Frontal cortex (tissue), 4 donors: ENCODE data around the gene NF1. TPM values are rescaled to one million over a fixed set of nuclear protein-coding genes. Genes with fewer than 3 reads are reported as not detected.
"Not testable (repeated sequence)": the region's sequence is repeated elsewhere in the genome, so short reads cannot be mapped to it uniquely, and the experiment has no call there.

Experiments used
- DNase-seq, 2 donors: peaks; one replicate each; pipeline ENCODE4 v3.0.0; 2012; ENCODE audit warnings: low spot score in 2 of 2
- FAIRE-seq: peaks from 2 replicates; lab custom pipeline; 2012; peaks lifted over from hg19 to GRCh38; lab: Jason Lieb, UNC
- total RNA-seq: library from RNA; depleted of rRNA; stranded (reverse); fragments of >200 nt; gene quantifications from one replicate; pipeline ENCODE4 v1.2.3, GENCODE V29; 2014
- donor health status: control.
- donor health status: control.
- donor health status: control.

NF1 gene
- 96.6 TPM for total RNA-seq

- FAIRE-seq = no peak
Measured at GRCh38 chr17:31094600-31095235, at the start of gene NF1. TSS of gene NF1 (plus strand) at chr17:31094977. CDS start at chr17:31095310, 333 bp downstream.

GRCh38 chr17:31046856-31047425 is 47.8 kb upstream of the NF1 start:
- FAIRE-seq, DNase-seq: not testable (repeated sequence)

More at GRCh38 chr17:31094600-31095235, at the start of gene NF1:
- DNase-seq = peak; percentile 94 to 98

- DNase-seq (no peak), FAIRE-seq (no peak)
Measured at GRCh38 chr17:31048142-31048541, 46.6 kb upstream of the NF1 start.

DNA sequence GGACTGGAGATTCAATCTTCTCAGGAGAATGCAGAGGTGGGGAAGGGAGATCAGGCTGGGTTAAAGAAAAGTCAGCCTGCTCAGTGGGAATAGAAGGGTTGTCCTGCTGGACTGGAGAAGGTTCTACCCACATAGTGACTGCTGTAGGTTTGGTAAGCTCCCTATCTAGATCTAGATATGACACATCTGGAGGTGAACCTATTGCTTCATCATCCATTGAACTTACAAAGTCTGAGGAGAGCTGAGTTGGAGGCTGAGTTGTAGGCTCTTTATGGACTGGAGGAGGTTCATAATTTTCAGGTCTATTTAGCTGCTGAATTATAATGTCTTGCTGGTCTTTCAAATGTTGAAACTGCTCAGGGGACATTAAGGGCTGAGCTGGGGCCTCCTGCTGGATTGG is 46.0 kb upstream of the NF1 start:
- DNase-seq (no peak), FAIRE-seq (no peak)

DNA sequence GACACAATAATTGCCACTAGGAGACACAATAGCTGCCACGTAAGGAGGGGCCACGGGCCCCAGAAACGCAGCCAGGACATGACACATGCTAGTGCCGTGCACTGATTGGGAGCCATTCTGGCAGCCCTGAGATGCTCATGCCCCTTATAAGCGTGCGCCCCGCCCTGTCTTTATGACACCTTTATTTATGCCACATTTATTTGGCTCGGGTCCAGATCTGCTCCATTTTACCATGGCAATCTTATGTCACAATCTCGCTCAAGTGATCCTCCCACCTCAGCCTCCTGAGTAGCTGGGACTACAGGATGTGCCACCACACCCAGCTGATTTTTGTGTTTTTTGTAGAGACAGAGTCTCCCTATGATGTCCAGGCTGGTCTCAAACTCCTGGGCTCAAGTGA is 43.8 kb upstream of the NF1 start:
- DNase-seq (no peak), FAIRE-seq (no peak)

- no peak for DNase-seq
Measured at GRCh38 chr17:31051506-31051905, 43.3 kb upstream of the NF1 start.

DNA sequence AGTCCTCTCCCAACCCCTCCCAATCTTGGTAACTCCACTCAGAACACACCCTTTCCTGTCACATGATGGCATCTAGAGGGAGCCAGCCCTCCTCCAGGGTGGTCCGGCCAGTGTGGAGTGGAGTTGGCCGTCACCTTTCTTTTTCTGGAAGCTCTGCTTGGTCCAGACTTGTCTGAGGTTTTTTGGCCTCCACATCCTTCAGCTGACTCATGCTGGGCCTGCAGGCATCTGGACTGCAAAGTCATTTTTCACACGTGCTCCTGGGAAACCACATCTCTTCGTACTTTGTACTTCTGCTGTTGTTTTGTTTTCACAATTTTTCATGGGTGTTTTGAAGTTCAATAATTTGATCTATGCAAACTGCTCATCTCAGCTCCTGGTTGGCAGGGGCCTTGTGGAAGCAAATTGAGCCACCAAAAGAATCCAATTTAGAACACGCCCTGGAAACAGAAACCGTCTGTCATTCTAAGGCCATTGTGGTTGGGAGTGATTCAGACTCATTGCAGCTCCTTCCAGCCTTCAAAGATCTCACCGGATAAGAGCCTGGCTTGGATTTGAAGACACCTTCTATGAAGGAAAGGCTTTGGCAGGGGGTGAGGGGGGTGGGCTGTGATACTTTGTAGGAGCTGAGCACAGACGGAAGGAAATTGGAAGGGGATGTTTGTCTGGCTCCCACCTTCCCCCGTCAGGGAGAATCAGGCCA is 42.4 kb upstream of the NF1 start:
- DNase-seq (no peak), FAIRE-seq (no peak)

More at GRCh38 chr17:31051506-31051905, 43.3 kb upstream of the NF1 start:
- FAIRE-seq = no peak

- FAIRE-seq (no peak), DNase-seq (no peak)
Measured at GRCh38 chr17:31053071-31053470, 41.7 kb upstream of the NF1 start.

DNA sequence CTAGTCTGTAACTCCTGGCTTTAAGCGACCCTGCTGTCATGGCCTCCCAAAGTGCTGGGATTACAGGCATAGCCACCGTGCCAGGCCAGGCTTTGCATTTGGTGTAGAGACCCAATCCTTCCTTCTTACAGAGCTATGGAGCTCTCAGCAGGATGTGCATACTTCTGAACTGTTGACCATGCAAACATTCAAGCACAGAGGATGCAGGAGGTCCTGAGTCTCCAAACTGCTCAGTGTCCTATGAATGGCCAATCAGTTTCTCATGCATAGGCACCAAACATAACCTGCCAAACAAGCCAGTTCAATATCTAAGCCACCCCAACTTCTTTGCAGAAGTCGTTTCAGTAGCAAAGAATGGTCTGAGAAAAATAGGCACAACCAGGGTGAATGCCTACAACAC is 40.0 kb upstream of the NF1 start:
- DNase-seq = no peak
- no peak for FAIRE-seq

DNA sequence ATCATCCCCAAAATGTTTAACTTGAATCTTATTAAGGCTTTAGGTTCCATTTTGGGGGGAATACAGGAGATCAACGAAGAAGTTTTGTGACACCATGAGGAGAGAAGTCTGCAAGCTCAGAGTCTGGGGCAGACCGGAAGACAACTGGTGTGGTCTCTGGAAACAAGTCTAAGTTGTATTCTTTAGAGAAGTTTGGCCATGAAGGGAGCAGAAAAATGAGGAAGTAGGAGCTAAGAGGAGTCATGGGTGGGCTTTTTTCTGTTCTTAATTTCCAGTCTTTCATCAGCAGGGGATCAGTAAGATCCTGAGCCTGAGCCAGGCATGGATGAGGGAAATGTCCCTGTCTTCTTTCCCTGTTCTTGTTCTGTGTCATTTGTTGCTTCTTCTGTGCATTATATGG is 35.8 kb upstream of the NF1 start:
- DNase-seq = no peak
- FAIRE-seq = no peak

- FAIRE-seq (no peak), DNase-seq (no peak)
Measured at GRCh38 chr17:31060791-31061550, 33.8 kb upstream of the NF1 start.

- DNase-seq (no peak), FAIRE-seq (no peak)
Measured at GRCh38 chr17:31061678-31062077, 33.1 kb upstream of the NF1 start.

DNA sequence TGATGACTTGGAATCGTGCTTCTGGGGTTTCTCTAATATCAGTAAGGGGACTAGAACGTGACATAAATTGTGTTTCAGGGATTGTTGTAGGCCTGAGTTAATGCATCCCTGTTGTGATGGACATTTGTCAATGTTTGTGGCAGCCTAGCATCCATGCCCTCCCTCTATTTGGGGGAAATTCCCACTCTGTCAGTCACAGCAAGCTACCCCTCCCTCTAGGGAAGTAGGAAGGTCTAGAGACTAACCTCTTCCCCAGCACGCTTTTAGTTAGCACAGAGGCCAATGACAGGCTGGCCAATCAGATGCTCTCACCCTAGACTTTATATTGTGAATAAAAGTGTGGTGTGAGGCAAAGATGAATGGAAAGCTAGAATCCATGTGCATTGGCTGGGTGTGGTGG is 32.4 kb upstream of the NF1 start:
- no peak for FAIRE-seq
- no peak for DNase-seq

GRCh38 chr17:31064707-31065106 is 30.1 kb upstream of the NF1 start:
- DNase-seq = no peak
- no peak for FAIRE-seq

GRCh38 chr17:31067691-31068184 is 27.0 kb upstream of the NF1 start:
- DNase-seq (no peak), FAIRE-seq (no peak)

DNA sequence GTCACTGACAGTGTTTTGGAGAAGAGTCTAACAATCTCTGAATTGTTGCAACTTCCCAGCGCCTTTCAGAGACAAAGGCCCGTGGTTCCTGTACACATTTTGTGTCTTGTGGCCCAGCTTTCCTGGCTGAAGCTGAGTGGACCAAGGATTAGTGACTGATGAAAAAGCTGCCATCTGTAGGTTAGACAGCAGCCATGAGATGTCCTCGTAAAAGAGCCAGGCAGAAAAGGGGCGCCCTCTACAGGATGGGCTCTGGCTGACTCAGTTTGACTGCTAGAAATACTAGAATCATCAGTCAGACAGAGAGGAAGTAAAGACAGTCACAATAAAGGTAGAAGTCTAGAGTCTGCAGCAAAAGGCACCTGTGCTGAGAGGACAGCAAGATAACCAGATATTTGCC is 26.5 kb upstream of the NF1 start:
- DNase-seq = no peak
- FAIRE-seq = no peak

- DNase-seq (no peak), FAIRE-seq (no peak)
Measured at GRCh38 chr17:31072186-31072585, 22.6 kb upstream of the NF1 start.

DNA sequence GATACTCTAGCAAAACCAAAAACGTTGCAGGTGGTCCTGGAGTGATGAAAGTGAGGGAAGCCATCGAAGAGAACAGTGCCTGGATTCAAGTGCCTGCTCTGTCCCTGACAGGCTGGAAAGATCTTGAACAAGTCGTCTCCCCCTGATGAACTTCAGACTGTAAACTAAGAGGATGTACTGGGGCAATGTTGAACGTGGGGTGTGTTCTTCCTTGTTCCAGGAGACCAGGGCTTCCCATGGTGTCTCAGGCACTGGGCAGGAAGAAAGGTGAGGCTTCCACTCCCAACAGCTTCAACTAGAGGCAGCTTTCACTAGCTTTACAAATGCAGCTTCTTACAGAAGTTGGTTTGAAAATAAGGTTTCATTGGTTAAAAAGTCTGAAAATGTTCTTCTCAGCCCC is 21.4 kb upstream of the NF1 start:
- DNase-seq (no peak), FAIRE-seq (no peak)

- FAIRE-seq (no peak), DNase-seq (no peak)
Measured at GRCh38 chr17:31074772-31075555, 19.8 kb upstream of the NF1 start.

GRCh38 chr17:31078290-31078689 is 16.5 kb upstream of the NF1 start:
- DNase-seq (no peak), FAIRE-seq (no peak)
